Endodermal cell (in vitro differentiated cells): ENCODE data around the gene CHAD. TPM values are rescaled to one million over a fixed set of nuclear protein-coding genes. Genes with fewer than 3 reads are reported as not detected.

ENCODE experiments used
- DNase-seq: peaks from one replicate; pipeline ENCODE4 v3.0.0-alpha.2; 2017
- H3K27ac ChIP-seq: 2 replicates; pipeline ENCODE4 v1.5.1; 2013; ENCODE audit warnings: mild to moderate bottlenecking, low read depth, low read length, moderate library complexity
- H3K27me3 ChIP-seq: 2 replicates; pipeline ENCODE4 v1.6.1; 2013; ENCODE audit warnings: mild to moderate bottlenecking, low read length, moderate library complexity; ENCODE audit not compliant: insufficient read depth, control insufficient read depth, poor library complexity, severe bottlenecking
- H3K36me3 ChIP-seq: 2 replicates; pipeline ENCODE4 v1.7.0; 2013; ENCODE audit warnings: mild to moderate bottlenecking, low read length, moderate library complexity; ENCODE audit not compliant: control insufficient read depth, insufficient read depth
- H3K4me1 ChIP-seq: one replicate; pipeline ENCODE4 v1.7.0; 2013; ENCODE audit warnings: low read length; ENCODE audit not compliant: control insufficient read depth, insufficient read depth
- H3K4me3 ChIP-seq: 2 replicates; pipeline ENCODE4 v1.5.1; 2013; ENCODE audit warnings: mild to moderate bottlenecking, low read length, moderate library complexity
- H3K9ac ChIP-seq: 2 replicates; pipeline ENCODE4 v1.6.1; 2013; ENCODE audit warnings: mild to moderate bottlenecking, low read length, moderate library complexity; ENCODE audit not compliant: poor library complexity, severe bottlenecking; ENCODE audit errors: extremely low read depth
- H3K9me3 ChIP-seq: 2 replicates; pipeline ENCODE4 v1.6.1; 2013; ENCODE audit warnings: mild to moderate bottlenecking, low read length, moderate library complexity; ENCODE audit not compliant: control insufficient read depth
- H3K27ac Mint-ChIP-seq: 2 replicates; pipeline ENCODE4 v1.8.0; 2020; ENCODE audit warnings: mixed read lengths
- H3K27me3 Mint-ChIP-seq: 2 replicates; pipeline ENCODE4 v1.8.0; 2021; ENCODE audit warnings: mild to moderate bottlenecking, mixed read lengths; ENCODE audit not compliant: insufficient read depth
- H3K36me3 Mint-ChIP-seq: 2 replicates; pipeline ENCODE4 v1.8.0; 2020; ENCODE audit warnings: low read depth, mixed read lengths
- H3K4me1 Mint-ChIP-seq: 2 replicates; pipeline ENCODE4 v1.8.0; 2020; ENCODE audit warnings: mixed read lengths
- H3K4me3 Mint-ChIP-seq: 2 replicates; pipeline ENCODE4 v1.8.0; 2020; ENCODE audit warnings: mild to moderate bottlenecking, moderate library complexity, mixed read lengths
- H3K9me3 Mint-ChIP-seq: 2 replicates; pipeline ENCODE4 v1.8.0; 2020; ENCODE audit warnings: mild to moderate bottlenecking, mixed read lengths
- CTCF ChIP-seq: fragments of 200-600 bp; sonication (generic); conservative IDR thresholded peaks from 2 replicates; pipeline ENCODE4 v1.5.0; 2021; ENCODE audit warnings: antibody characterized with exemption, mild to moderate bottlenecking
- WGBS, 2 experiments: methylation state at CpG; one replicate each; pipeline versions ENCODE4 v1.1.5 to v1.1.7; 2013; ENCODE audit warnings: missing lambda C conversion rate in 2 of 2, mixed read lengths in 1 of 2; ENCODE audit not compliant: insufficient coverage in 1 of 2, insufficient read length in 1 of 2; 5-methylcytosine and 5-hydroxymethylcytosine counted together
- total RNA-seq, 2 donors: library from RNA; stranded (reverse); fragmentation: NEBNext Ultra II Directional in 1 of 2; extraction: Animal tissue kit (Norgen Biotek cat#: 25700) in 1 of 2; gene quantifications; 2 replicates in 1 of 2; 3 replicates in 1 of 2; pipeline ENCODE4 v1.2.1, GENCODE V29; 2021

The CHAD gene
- total RNA-seq, 2 donors from 2014 or later, result 0.15 TPM; not detected in 1

GRCh38 chr17:50440838-50441829 lies 27.5 kb downstream of the CHAD start:
- H3K4me3 ChIP-seq, result no peak overlapping the region
- H3K36me3 Mint-ChIP-seq, result peaks cover 18% of the 10 kb centered on the region
- no peaks in the 10 kb centered on the region for H3K9me3 ChIP-seq
- H3K27ac Mint-ChIP-seq, result no peak overlapping the region
- no peak overlapping the region for H3K4me3 Mint-ChIP-seq
- H3K4me1 ChIP-seq, result no peaks in the 10 kb centered on the region
- H3K27me3 Mint-ChIP-seq, result no peaks in the 10 kb centered on the region
- no peaks in the 10 kb centered on the region for H3K27me3 ChIP-seq
- WGBS, 2 experiments, result 90 to 98% methylated on average over 8 to 10 of the region's 10 CpGs
- H3K36me3 ChIP-seq, result no peaks in the 10 kb centered on the region
- no peak overlapping the region for H3K9ac ChIP-seq
- no peaks in the 10 kb centered on the region for H3K9me3 Mint-ChIP-seq
- H3K27ac ChIP-seq, result no peak overlapping the region
- TF ChIP-seq CTCF, result no peak
- peaks cover 21% of the 10 kb centered on the region for H3K4me1 Mint-ChIP-seq
- no peak for DNase-seq

GRCh38 chr17:50440172-50440837 lies 28.4 kb downstream of the CHAD start:
- no peak overlapping the region for H3K4me3 ChIP-seq
- H3K36me3 Mint-ChIP-seq, result peaks cover 20% of the 10 kb centered on the region
- no peaks in the 10 kb centered on the region for H3K4me1 ChIP-seq
- 91 to 92% methylated on average over 2 to 4 of the region's 4 CpGs for WGBS, 2 experiments
- TF ChIP-seq CTCF, result no peak
- H3K27me3 ChIP-seq, result no peaks in the 10 kb centered on the region
- H3K9me3 ChIP-seq, result no peaks in the 10 kb centered on the region
- H3K9ac ChIP-seq, result no peak overlapping the region
- no peak overlapping the region for H3K27ac Mint-ChIP-seq
- no peak overlapping the region for H3K27ac ChIP-seq
- DNase-seq, result no peak
- peaks cover 21% of the 10 kb centered on the region for H3K4me1 Mint-ChIP-seq
- H3K36me3 ChIP-seq, result no peaks in the 10 kb centered on the region
- H3K9me3 Mint-ChIP-seq, result no peaks in the 10 kb centered on the region
- no peak overlapping the region for H3K4me3 Mint-ChIP-seq
- no peaks in the 10 kb centered on the region for H3K27me3 Mint-ChIP-seq

- Mint-ChIP-seq H3K4me3 (no peak overlapping the region), H3K36me3 (peaks cover 22% of the 10 kb centered on the region), H3K27me3 (no peaks in the 10 kb centered on the region), H3K4me1 (peaks cover 14% of the 10 kb centered on the region), H3K9me3 (no peaks in the 10 kb centered on the region), H3K27ac (no peak overlapping the region)
- no peak overlapping the region for H3K9ac ChIP-seq
- TF ChIP-seq CTCF, result no peak
- H3K4me1 ChIP-seq, result no peaks in the 10 kb centered on the region
- H3K27me3 ChIP-seq, result no peaks in the 10 kb centered on the region
- DNase-seq, result no peak
- no peaks in the 10 kb centered on the region for H3K36me3 ChIP-seq
- no peak overlapping the region for H3K27ac ChIP-seq
- 97 to 100% methylated on average over 1 of the region's 4 CpGs for WGBS, 2 experiments
- no peak overlapping the region for H3K4me3 ChIP-seq
- H3K9me3 ChIP-seq, result no peaks in the 10 kb centered on the region
Measured at GRCh38 chr17:50439008-50439407, 29.7 kb downstream of the CHAD start.
